C4-2B (cell line): ENCODE data around the gene PLOD2.

Experiments
- ZFX ChIP-seq: fragments of 450-650 bp; IDR thresholded peaks from 2 replicates; pipeline ENCODE4 v1.6.1; 2017
- TF ChIP-seq, protein P1 (sequence below): fragments of 450-650 bp; conservative IDR thresholded peaks from 2 replicates; pipeline ENCODE4 v1.5.1; 2017; ENCODE audit warnings: mild to moderate bottlenecking

DNA sequence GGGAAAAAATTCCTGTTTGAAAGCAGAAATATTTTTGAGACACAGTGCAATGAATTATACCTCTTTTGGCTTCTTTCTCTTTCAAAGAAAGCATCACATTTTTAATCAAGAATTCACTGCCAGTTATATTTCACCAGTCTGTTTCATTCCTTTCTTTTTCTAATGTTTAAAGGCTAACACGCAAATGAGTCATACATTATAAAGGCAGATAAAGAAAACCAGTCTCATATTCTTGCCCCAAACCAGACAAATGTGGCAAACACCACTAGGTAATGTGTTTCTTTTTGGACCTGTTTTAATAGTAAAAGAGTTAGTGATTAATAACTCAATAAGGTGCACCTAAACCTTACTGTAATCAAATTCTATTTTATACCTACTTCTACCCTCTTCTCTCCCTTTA is 83.8 kb downstream of the PLOD2 start:
- TF ChIP-seq, protein P1, sequence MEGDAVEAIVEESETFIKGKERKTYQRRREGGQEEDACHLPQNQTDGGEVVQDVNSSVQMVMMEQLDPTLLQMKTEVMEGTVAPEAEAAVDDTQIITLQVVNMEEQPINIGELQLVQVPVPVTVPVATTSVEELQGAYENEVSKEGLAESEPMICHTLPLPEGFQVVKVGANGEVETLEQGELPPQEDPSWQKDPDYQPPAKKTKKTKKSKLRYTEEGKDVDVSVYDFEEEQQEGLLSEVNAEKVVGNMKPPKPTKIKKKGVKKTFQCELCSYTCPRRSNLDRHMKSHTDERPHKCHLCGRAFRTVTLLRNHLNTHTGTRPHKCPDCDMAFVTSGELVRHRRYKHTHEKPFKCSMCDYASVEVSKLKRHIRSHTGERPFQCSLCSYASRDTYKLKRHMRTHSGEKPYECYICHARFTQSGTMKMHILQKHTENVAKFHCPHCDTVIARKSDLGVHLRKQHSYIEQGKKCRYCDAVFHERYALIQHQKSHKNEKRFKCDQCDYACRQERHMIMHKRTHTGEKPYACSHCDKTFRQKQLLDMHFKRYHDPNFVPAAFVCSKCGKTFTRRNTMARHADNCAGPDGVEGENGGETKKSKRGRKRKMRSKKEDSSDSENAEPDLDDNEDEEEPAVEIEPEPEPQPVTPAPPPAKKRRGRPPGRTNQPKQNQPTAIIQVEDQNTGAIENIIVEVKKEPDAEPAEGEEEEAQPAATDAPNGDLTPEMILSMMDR = no peak
- no peak for TF ChIP-seq ZFX
